Transverse colon (tissue), 4 donors: ENCODE results near the gene ALK.

Source experiments
- CTCF ChIP-seq, 5 experiments: fragments of 200-600 bp in 3 of 5; fragments of 450-650 bp in 2 of 5; sonication (generic) in 3 of 5; IDR thresholded peaks; 1 replicate in 2 of 5; 2 replicates in 3 of 5; pipeline ENCODE4 v1.5.1; 2016 to 2017; ENCODE audit warnings: antibody characterized with exemption in 5 of 5, inconsistent platforms in 3 of 5, mild to moderate bottlenecking in 2 of 5, moderate library complexity in 1 of 5
- POLR2A ChIP-seq: fragments of 450-650 bp; IDR thresholded peaks from one replicate; pipeline ENCODE4 v1.6.1; 2016; ENCODE audit warnings: antibody characterized with exemption, mild to moderate bottlenecking, moderate library complexity
- POLR2AphosphoS5 ChIP-seq, 3 donors: sonication (generic); formaldehyde crosslinking; IDR thresholded peaks; one replicate each; pipeline ENCODE4 v1.6.1; 2016; ENCODE audit warnings: antibody characterized with exemption in 3 of 3

GRCh38 chr2:29872870-29873269 lies 48.5 kb downstream of the ALK start:
- TF ChIP-seq POLR2AphosphoS5 (IDR thresholded peaks at IDR 0.05) (no peak), CTCF (IDR thresholded peaks at IDR 0.05) (no peak), POLR2A (no peak)
